CD4-positive, alpha-beta T cell treated with Interleukin-4 for 4 hours (primary cell): ENCODE measurements around the gene DAD1.
A peak's percentile ranks its signal among the peaks of the same experiment; 100 is the strongest.
"Not testable (repeated sequence)": the region's sequence is repeated elsewhere in the genome, so short reads cannot be mapped to it uniquely, and the experiment has no call there.

Experiments
- DNase-seq: peaks from one replicate; pipeline ENCODE4 v3.0.0-alpha.2; 2020

DAD1 gene

GRCh38 chr14:22551605-22551997, 37.4 kb downstream of the DAD1 start:
- no peak for DNase-seq

GRCh38 chr14:22549981-22550673, 38.9 kb downstream of the DAD1 start:
- peak; percentile 93 for DNase-seq

- DNase-seq = no peak
These were observed 39.6 kb downstream of the DAD1 start for GRCh38 chr14:22549324-22549962.

- peak; percentile 8 for DNase-seq
These were observed 40.9 kb downstream of the DAD1 start for GRCh38 chr14:22547948-22548750.

GRCh38 chr14:22547313-22547947, 41.6 kb downstream of the DAD1 start:
- peak; percentile 57 for DNase-seq

- DNase-seq = no peak
These were observed 42.3 kb downstream of the DAD1 start for GRCh38 chr14:22546722-22547071.

- DNase-seq = no peak
These were observed 42.9 kb downstream of the DAD1 start for GRCh38 chr14:22545842-22546721.

- DNase-seq = no peak
These were observed 44.1 kb downstream of the DAD1 start for GRCh38 chr14:22544881-22545420.

- no peak for DNase-seq
These were observed 44.6 kb downstream of the DAD1 start for GRCh38 chr14:22544406-22544805.

- not testable (repeated sequence) for DNase-seq
These were observed 45.3 kb downstream of the DAD1 start for GRCh38 chr14:22543570-22544357.

- no peak for DNase-seq
These were observed 46.7 kb downstream of the DAD1 start for GRCh38 chr14:22542360-22542759.

GRCh38 chr14:22541721-22542120, 47.3 kb downstream of the DAD1 start:
- no peak for DNase-seq

- DNase-seq = no peak
These were observed 48.1 kb downstream of the DAD1 start for GRCh38 chr14:22540811-22541360.

- no peak for DNase-seq
These were observed 48.7 kb downstream of the DAD1 start for GRCh38 chr14:22540293-22540692.

- peak; percentile 80 for DNase-seq
These were observed 49.2 kb downstream of the DAD1 start for GRCh38 chr14:22539831-22540230.

GRCh38 chr14:22538671-22539228, 50.3 kb downstream of the DAD1 start:
- no peak for DNase-seq

- DNase-seq = no peak
These were observed 51.4 kb downstream of the DAD1 start for GRCh38 chr14:22537436-22538310.

GRCh38 chr14:22536853-22537338, 52.1 kb downstream of the DAD1 start:
- peak; percentile 95 for DNase-seq

GRCh38 chr14:22535916-22536315, 53.1 kb downstream of the DAD1 start:
- no peak for DNase-seq
